HCT116 (cell line): ENCODE data around the gene ACADVL.

ENCODE experiments used
- ATF3 ChIP-seq: IDR thresholded peaks from 2 replicates; pipeline ENCODE4 v1.6.1; 2012
- CTCF ChIP-seq, 3 experiments: fragments of 200-600 bp in 1 of 3; sonication (generic) in 1 of 3; IDR thresholded peaks in 2 of 3; conservative IDR thresholded peaks in 1 of 3; 2 replicates each; pipeline ENCODE4 v1.5.1; 2012 to 2017; ENCODE audit warnings: low read depth in 2 of 3, low read length in 2 of 3, antibody characterized with exemption in 1 of 3, borderline replicate concordance in 1 of 3, control low read depth in 1 of 3, mild to moderate bottlenecking in 1 of 3, mixed read lengths in 1 of 3, mixed run types in 1 of 3, moderate library complexity in 1 of 3; ENCODE audit not compliant: insufficient read depth in 1 of 3
- POLR2AphosphoS5 ChIP-seq: IDR thresholded peaks from 2 replicates; pipeline ENCODE4 v1.6.1; 2011; ENCODE audit warnings: mild to moderate bottlenecking, low read depth, low read length, moderate library complexity
- REST ChIP-seq: IDR thresholded peaks from 2 replicates; pipeline ENCODE4 v1.6.1; 2012; ENCODE audit warnings: low read depth
- ZFX ChIP-seq: fragments of 450-650 bp; IDR thresholded peaks from 2 replicates; pipeline ENCODE4 v1.6.1; 2017
- ZNF274 ChIP-seq: fragments of 200-500 bp; sonication (Bioruptor generic); IDR thresholded peaks from 2 replicates; pipeline ENCODE4 v1.6.1; 2014; ENCODE audit warnings: mild to moderate bottlenecking, low read depth, low read length, inconsistent platforms

- TF ChIP-seq CTCF (IDR thresholded peaks at IDR 0.05 in 2 of 3, conservative IDR thresholded peaks at IDR 0.05 in 1 of 3; ENCODE audit: borderline replicate concordance in 1 of 3, insufficient read depth in 1 of 3, low read depth in 2 of 3, low read length in 2 of 3) (no peak), REST (no peak), ZNF274 (no peak), POLR2AphosphoS5 (no peak), ATF3 (no peak), ZFX (no peak)
Observed at GRCh38 chr17:7224661-7225111, 4.9 kb downstream of the ACADVL start.
